Liver (tissue), 9 donors: Measurements from ENCODE around the gene SHROOM2. TPM values are rescaled to one million over a fixed set of nuclear protein-coding genes. Genes with fewer than 3 reads are reported as not detected.

Experiments
- DNase-seq: peaks from one replicate; pipeline ENCODE4 v3.0.0-alpha.2; 2017; ENCODE audit warnings: low spot score
- H3K27ac ChIP-seq, 2 donors: one replicate each; pipeline ENCODE4 v1.7.0; 2013; ENCODE audit warnings: inconsistent platforms in 2 of 2, low read length in 2 of 2, control low read depth in 1 of 2, low read depth in 1 of 2, mild to moderate bottlenecking in 1 of 2
- H3K27me3 ChIP-seq, 4 donors: one replicate each; pipeline versions ENCODE4 v1.6.1 to v1.7.0; 2013; ENCODE audit warnings: low read length in 3 of 4, inconsistent platforms in 1 of 4, mild to moderate bottlenecking in 1 of 4, moderate library complexity in 1 of 4; ENCODE audit not compliant: control insufficient read depth in 4 of 4, insufficient read depth in 4 of 4
- H3K36me3 ChIP-seq, 4 donors: one replicate each; pipeline versions ENCODE4 v1.6.1 to v1.7.0; 2013; ENCODE audit warnings: low read length in 3 of 4, mild to moderate bottlenecking in 3 of 4, low read depth in 1 of 4, moderate library complexity in 1 of 4; ENCODE audit not compliant: control insufficient read depth in 4 of 4, insufficient read depth in 3 of 4
- H3K4me1 ChIP-seq, 4 donors: one replicate each; pipeline versions ENCODE4 v1.6.1 to v1.7.0; 2013; ENCODE audit warnings: low read length in 3 of 4, mild to moderate bottlenecking in 3 of 4, moderate library complexity in 1 of 4; ENCODE audit not compliant: control insufficient read depth in 4 of 4, insufficient read depth in 4 of 4
- H3K4me3 ChIP-seq, 3 donors: one replicate each; pipeline versions ENCODE4 v1.6.1 to v1.7.0; 2013; ENCODE audit warnings: low read length in 3 of 3, control low read depth in 1 of 3, low read depth in 1 of 3, mild to moderate bottlenecking in 1 of 3
- H3K9ac ChIP-seq, 2 donors: one replicate each; pipeline ENCODE4 v1.7.0; 2013; ENCODE audit warnings: low read length in 2 of 2, mild to moderate bottlenecking in 2 of 2, moderate library complexity in 2 of 2, control low read depth in 1 of 2, low read depth in 1 of 2
- H3K9me3 ChIP-seq, 4 donors: one replicate each; pipeline versions ENCODE4 v1.6.1 to v1.7.0; 2013; ENCODE audit warnings: low read length in 3 of 4; ENCODE audit not compliant: control insufficient read depth in 4 of 4
- CTCF ChIP-seq: fragments of 150-350 bp; IDR thresholded peaks from 2 replicates; pipeline ENCODE4 v1.5.1; 2017; ENCODE audit warnings: improper control_type of control experiment, low read depth, low read length; ENCODE audit not compliant: missing input control
- EGR1 ChIP-seq, 2 donors: IDR thresholded peaks; 2 replicates each; pipeline ENCODE4 v1.6.1; 2016 to 2018; ENCODE audit warnings: antibody characterized with exemption in 2 of 2, low read depth in 2 of 2
- FOXA1 ChIP-seq: IDR thresholded peaks from 2 replicates; pipeline ENCODE4 v1.6.1; 2016; ENCODE audit warnings: antibody characterized with exemption
- FOXA2 ChIP-seq: IDR thresholded peaks from 2 replicates; pipeline ENCODE4 v1.6.1; 2016; ENCODE audit warnings: antibody characterized with exemption
- GABPA ChIP-seq, 2 donors: IDR thresholded peaks in 1 of 2; conservative IDR thresholded peaks in 1 of 2; 2 replicates each; pipeline ENCODE4 v1.6.1; 2016; ENCODE audit warnings: antibody characterized with exemption in 2 of 2, mild to moderate bottlenecking in 1 of 2, moderate library complexity in 1 of 2
- HNF4A ChIP-seq, 2 donors: conservative IDR thresholded peaks; 2 replicates each; pipeline ENCODE4 v1.6.1; 2016; ENCODE audit warnings: antibody characterized with exemption in 2 of 2, mild to moderate bottlenecking in 2 of 2
- HNF4G ChIP-seq: IDR thresholded peaks from 2 replicates; pipeline ENCODE4 v1.6.1; 2016; ENCODE audit warnings: antibody characterized with exemption
- JUND ChIP-seq, 2 donors: IDR thresholded peaks; 2 replicates each; pipeline ENCODE4 v1.6.1; 2016; ENCODE audit warnings: antibody characterized with exemption in 2 of 2
- NR2F2 ChIP-seq: IDR thresholded peaks from 2 replicates; pipeline ENCODE4 v1.6.1; 2016; ENCODE audit warnings: antibody characterized with exemption
- RAD21 ChIP-seq, 2 donors: IDR thresholded peaks; 2 replicates each; pipeline ENCODE4 v1.6.1; 2016; ENCODE audit warnings: antibody characterized with exemption in 2 of 2, mild to moderate bottlenecking in 2 of 2
- RXRA ChIP-seq, 2 donors: IDR thresholded peaks; 2 replicates each; pipeline ENCODE4 v1.6.1; 2017 to 2018; ENCODE audit warnings: antibody characterized with exemption in 2 of 2, mild to moderate bottlenecking in 1 of 2
- SP1 ChIP-seq: IDR thresholded peaks from 2 replicates; pipeline ENCODE4 v1.6.1; 2018; ENCODE audit warnings: antibody characterized with exemption, mild to moderate bottlenecking
- TAF1 ChIP-seq: conservative IDR thresholded peaks from 2 replicates; pipeline ENCODE4 v1.6.1; 2016; ENCODE audit warnings: antibody characterized with exemption, mild to moderate bottlenecking
- YY1 ChIP-seq: IDR thresholded peaks from 2 replicates; pipeline ENCODE4 v1.6.1; 2016; ENCODE audit warnings: antibody characterized with exemption, mild to moderate bottlenecking
- WGBS: extraction: QIAGEN DNeasy Blood & Tissue Kit; methylation state at CpG from one replicate; pipeline ENCODE4 v1.1.7; 2013; 5-methylcytosine and 5-hydroxymethylcytosine counted together
- polyA plus RNA-seq, 2 donors: library from polyadenylated mRNA; stranded (reverse) in 1 of 2; unstranded in 1 of 2; fragments of 200-250 nt in 1 of 2; fragments of >200 nt in 1 of 2; fragmentation: Nextera tagmentation in 1 of 2; extraction: Ambion mirVana in 1 of 2; gene quantifications; one replicate each; pipeline versions ENCODE4 v1.2.1 to v1.2.3, GENCODE V29; 2013 to 2015
- total RNA-seq, 2 donors: library from RNA; depleted of rRNA; stranded (reverse); fragments of >200 nt; gene quantifications; one replicate each; pipeline ENCODE4 v1.2.3, GENCODE V29; 2014
- TF ChIP-seq, protein P1 (sequence below): IDR thresholded peaks from 2 replicates; pipeline ENCODE4 v1.6.1; 2016; ENCODE audit warnings: antibody characterized with exemption, mild to moderate bottlenecking
- TF ChIP-seq, protein P2 (sequence below): IDR thresholded peaks from 2 replicates; pipeline ENCODE4 v1.6.1; 2016; ENCODE audit warnings: antibody characterized with exemption
- TF ChIP-seq, protein P3 (sequence below): IDR thresholded peaks from 2 replicates; pipeline ENCODE4 v1.6.1; 2016; ENCODE audit warnings: antibody characterized with exemption
- TF ChIP-seq, protein P4 (sequence below): IDR thresholded peaks from 2 replicates; pipeline ENCODE4 v1.6.1; 2016; ENCODE audit warnings: antibody characterized with exemption
- donor health status: healthy.
- donor health status: healthy.
- donor health status: healthy.
- donor health status: healthy.
- donor health status: healthy.

Gene SHROOM2
- total and polyA plus RNA-seq, 4 donors = 1.1 to 5.4 (median 3.6) TPM

- DNase-seq = no peak
- 89% methylated on average over 11 of the region's 11 CpGs for WGBS
- Histone ChIP-seq H3K36me3 (peaks cover 0 to 4% (median 1%) of the 10 kb centered on the region in 4 donors), H3K4me3 (no peak overlapping the region), H3K9me3 (no peaks in the 10 kb centered on the region), H3K9ac (no peak overlapping the region), H3K27me3 (no peaks in the 10 kb centered on the region), H3K4me1 (no peaks in the 10 kb centered on the region), H3K27ac (no peak overlapping the region)
- TF ChIP-seq EGR1 (IDR thresholded peaks at IDR 0.05; ENCODE audit: low read depth in 2 of 2) = no peak
- no peak for TF ChIP-seq JUND (IDR thresholded peaks at IDR 0.05)
- TF ChIP-seq GABPA (IDR thresholded peaks at IDR 0.05 in 1 of 2, conservative IDR thresholded peaks at IDR 0.05 in 1 of 2) = no peak
- TF ChIP-seq SP1 = no peak
- TF ChIP-seq, protein P1, sequence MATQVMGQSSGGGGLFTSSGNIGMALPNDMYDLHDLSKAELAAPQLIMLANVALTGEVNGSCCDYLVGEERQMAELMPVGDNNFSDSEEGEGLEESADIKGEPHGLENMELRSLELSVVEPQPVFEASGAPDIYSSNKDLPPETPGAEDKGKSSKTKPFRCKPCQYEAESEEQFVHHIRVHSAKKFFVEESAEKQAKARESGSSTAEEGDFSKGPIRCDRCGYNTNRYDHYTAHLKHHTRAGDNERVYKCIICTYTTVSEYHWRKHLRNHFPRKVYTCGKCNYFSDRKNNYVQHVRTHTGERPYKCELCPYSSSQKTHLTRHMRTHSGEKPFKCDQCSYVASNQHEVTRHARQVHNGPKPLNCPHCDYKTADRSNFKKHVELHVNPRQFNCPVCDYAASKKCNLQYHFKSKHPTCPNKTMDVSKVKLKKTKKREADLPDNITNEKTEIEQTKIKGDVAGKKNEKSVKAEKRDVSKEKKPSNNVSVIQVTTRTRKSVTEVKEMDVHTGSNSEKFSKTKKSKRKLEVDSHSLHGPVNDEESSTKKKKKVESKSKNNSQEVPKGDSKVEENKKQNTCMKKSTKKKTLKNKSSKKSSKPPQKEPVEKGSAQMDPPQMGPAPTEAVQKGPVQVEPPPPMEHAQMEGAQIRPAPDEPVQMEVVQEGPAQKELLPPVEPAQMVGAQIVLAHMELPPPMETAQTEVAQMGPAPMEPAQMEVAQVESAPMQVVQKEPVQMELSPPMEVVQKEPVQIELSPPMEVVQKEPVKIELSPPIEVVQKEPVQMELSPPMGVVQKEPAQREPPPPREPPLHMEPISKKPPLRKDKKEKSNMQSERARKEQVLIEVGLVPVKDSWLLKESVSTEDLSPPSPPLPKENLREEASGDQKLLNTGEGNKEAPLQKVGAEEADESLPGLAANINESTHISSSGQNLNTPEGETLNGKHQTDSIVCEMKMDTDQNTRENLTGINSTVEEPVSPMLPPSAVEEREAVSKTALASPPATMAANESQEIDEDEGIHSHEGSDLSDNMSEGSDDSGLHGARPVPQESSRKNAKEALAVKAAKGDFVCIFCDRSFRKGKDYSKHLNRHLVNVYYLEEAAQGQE = no peak
- no peak for TF ChIP-seq FOXA2
- TF ChIP-seq HNF4A (conservative IDR thresholded peaks at IDR 0.05) = no peak
- TF ChIP-seq RAD21 (IDR thresholded peaks at IDR 0.05) = no peak
- TF ChIP-seq YY1 = no peak
- TF ChIP-seq, protein P2, sequence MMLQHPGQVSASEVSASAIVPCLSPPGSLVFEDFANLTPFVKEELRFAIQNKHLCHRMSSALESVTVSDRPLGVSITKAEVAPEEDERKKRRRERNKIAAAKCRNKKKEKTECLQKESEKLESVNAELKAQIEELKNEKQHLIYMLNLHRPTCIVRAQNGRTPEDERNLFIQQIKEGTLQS = no peak
- no peak for TF ChIP-seq HNF4G
- TF ChIP-seq NR2F2 = no peak
- TF ChIP-seq TAF1 = no peak
- TF ChIP-seq CTCF = no peak
- TF ChIP-seq, protein P3, sequence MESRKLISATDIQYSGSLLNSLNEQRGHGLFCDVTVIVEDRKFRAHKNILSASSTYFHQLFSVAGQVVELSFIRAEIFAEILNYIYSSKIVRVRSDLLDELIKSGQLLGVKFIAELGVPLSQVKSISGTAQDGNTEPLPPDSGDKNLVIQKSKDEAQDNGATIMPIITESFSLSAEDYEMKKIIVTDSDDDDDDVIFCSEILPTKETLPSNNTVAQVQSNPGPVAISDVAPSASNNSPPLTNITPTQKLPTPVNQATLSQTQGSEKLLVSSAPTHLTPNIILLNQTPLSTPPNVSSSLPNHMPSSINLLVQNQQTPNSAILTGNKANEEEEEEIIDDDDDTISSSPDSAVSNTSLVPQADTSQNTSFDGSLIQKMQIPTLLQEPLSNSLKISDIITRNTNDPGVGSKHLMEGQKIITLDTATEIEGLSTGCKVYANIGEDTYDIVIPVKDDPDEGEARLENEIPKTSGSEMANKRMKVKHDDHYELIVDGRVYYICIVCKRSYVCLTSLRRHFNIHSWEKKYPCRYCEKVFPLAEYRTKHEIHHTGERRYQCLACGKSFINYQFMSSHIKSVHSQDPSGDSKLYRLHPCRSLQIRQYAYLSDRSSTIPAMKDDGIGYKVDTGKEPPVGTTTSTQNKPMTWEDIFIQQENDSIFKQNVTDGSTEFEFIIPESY = no peak
- no peak for TF ChIP-seq FOXA1
- TF ChIP-seq RXRA (IDR thresholded peaks at IDR 0.05) = no peak
- TF ChIP-seq, protein P4, sequence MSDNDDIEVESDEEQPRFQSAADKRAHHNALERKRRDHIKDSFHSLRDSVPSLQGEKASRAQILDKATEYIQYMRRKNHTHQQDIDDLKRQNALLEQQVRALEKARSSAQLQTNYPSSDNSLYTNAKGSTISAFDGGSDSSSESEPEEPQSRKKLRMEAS = no peak
Observed at GRCh38 chrX:9927698-9928482, 141.7 kb downstream of the SHROOM2 start.
